NCI-H128 (cell line): ENCODE measurements around the gene ST6GALNAC5.
A peak's percentile ranks its signal among the peaks of the same experiment; 100 is the strongest.
"Not testable (repeated sequence)": the region's sequence is repeated elsewhere in the genome, so short reads cannot be mapped to it uniquely, and the experiment has no call there.

Experiments
- DNase-seq: peaks from one replicate; lab custom pipeline; 2025; ENCODE audit not compliant: unreplicated experiment; lab: John Stamatoyannopoulos, UW

Gene ST6GALNAC5

GRCh38 chr1:76866566-76866965 is 714 bp upstream of the ST6GALNAC5 start:
- DNase-seq = no peak

DNA sequence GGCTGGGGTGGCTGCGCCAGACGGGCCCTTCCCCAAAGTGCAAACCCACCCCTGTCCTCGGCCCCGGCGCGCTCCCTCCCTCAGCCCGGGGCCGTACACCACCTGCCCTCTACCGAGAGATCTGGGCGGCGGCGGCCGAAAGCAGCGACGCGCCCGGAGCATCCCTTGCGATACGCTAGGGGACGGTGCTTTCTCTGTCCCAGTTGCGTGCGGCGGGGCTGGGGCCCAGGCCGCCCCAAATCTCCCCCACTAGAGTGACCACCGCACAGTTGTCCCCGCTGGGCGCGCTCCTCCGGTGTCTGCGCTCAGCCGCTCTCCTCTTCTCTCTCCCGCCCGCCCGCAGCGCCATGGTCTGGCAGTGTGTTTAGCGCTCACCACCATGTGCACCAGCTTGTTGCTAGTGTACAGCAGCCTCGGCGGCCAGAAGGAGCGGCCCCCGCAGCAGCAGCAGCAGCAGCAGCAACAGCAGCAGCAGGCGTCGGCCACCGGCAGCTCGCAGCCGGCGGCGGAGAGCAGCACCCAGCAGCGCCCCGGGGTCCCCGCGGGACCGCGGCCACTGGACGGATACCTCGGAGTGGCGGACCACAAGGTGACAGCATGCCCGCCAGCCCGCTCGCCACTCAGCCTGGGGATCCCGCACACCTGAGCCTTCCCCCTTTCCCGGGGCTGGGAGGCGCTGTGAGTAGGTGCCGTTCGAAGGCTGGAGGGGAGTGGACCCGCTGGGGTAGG is 1.0 kb downstream of the ST6GALNAC5 start:
- peak; percentile 25 for DNase-seq

DNA sequence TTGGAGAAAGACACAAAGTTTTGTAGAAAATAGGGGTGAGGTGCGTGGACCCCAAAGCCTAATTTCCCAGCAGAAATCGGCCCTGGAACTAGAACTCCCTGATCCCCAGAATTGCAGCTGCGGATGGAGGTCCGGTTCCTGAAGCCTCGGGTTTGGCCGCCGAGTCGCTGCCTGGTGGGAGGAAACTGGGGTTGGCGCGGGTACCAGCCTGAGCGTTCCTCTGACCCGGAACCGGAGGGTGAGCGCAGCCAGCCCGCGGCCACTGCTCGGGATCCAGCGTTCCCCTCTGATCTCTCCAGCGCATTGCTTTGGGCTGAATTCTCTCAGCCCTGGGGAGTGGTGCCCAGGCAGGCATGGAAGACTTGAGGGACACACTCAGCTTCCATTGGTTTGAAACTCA is 1.6 kb downstream of the ST6GALNAC5 start:
- DNase-seq = no peak

DNA sequence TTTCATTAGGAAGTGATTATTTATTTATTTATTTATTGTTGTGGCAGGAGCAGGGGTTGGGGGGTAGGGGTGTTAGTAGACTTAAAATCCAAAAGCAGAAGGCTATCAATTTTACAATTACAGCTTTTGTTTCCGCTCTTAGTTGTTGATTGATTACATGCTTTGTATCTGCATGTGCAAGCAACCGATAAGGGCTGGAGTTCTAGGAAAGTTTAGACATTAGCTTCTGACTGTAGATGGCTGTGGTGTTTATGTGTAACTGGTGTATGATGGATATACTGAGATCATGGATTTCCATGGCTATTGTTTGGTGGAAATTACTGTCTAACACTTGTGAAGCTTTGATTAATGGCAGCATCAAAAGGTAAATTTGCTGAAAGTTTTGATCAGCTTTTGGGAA is 2.8 kb downstream of the ST6GALNAC5 start:
- no peak for DNase-seq

- DNase-seq = no peak
Observed at GRCh38 chr1:76871355-76871974, 4.2 kb downstream of the ST6GALNAC5 start.

- no peak for DNase-seq
Observed at GRCh38 chr1:76872944-76873343, 5.7 kb downstream of the ST6GALNAC5 start.

- DNase-seq = no peak
Observed at GRCh38 chr1:76876655-76877395, 9.5 kb downstream of the ST6GALNAC5 start.

GRCh38 chr1:76879014-76879413 is 11.7 kb downstream of the ST6GALNAC5 start:
- DNase-seq = not testable (repeated sequence)

- no peak for DNase-seq
Observed at GRCh38 chr1:76881762-76882161, 14.5 kb downstream of the ST6GALNAC5 start.

DNA sequence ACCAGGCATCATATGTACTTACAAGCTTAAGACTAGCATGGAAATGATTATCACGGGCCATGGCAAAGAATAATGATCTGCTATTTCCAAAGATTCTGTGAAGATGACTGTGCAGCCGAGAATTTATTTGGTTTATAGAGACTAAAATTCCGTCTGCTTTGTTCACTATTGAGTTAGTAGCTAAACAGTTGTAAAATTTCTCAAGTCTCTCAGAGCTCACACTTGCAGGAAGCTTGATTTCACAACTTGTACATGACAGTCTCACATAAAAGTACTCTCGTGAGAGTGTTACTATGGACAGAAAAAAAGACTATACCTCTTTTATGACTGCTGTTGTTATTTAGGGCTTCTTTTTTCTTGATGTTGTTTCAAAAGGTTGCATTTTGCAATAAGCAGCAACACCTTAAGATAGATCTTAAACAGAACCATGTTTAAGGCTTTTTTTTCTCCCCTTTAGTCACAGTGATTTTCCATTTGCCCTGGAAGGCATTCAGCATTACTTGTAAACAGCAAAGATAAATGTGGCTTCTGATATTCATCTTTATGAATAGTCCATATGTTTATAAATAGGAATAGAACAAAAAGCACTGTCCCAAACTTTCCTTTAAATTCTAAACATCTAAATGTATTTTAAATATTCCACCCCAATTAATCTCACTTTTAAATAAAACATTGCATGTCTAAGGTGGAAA is 24.8 kb downstream of the ST6GALNAC5 start:
- no peak for DNase-seq

DNA sequence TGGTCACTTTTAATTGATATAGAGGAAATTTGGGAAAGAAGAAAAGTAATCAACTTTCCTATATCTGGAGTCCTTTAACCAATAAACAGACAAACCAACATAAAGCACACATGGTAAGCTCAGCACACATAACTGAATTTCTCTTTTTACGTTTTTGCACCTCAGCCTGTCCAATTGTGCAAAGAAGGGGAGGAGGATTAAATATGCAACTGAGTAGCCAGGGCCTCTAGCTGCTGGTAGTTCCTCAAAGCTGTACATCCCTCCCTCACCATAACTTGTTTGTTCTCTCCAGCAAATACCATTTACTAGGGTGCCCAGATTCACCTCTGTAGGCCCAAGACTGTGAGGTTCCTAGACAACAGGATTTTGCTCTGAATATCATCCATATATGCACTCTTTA is 25.4 kb downstream of the ST6GALNAC5 start:
- DNase-seq = no peak

DNA sequence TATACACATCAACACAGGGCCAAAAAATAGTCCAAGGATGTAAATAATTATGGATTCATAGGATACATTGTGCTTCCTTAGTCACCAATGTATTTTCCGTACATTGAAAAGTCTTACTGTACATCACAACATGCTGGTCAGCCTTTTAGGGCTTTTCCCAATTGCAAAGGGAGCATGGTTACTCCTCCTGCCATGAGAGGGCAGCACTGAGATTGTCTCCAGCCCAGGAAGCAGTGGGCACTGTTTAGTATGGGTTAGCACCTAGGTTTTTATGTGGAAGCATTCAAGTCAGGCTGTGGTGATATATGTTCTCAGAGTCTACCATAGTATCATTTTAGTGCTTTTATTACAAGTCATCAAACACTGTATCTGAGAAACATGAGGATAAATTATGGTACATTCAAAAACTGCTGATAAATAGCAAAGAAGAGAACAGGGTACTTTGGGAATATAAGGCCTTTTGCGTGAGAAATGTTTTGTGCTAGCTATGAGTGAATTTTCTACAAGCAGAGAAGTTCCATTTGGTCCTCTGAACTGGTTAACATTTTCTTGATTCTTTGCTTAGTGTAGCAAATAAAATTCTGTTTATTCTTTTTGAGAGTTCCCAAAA is 34.0 kb downstream of the ST6GALNAC5 start:
- peak; percentile 5 for DNase-seq

- DNase-seq = no peak
Observed at GRCh38 chr1:76905876-76906595, 38.8 kb downstream of the ST6GALNAC5 start.

GRCh38 chr1:76909311-76909710 is 42.0 kb downstream of the ST6GALNAC5 start:
- no peak for DNase-seq

GRCh38 chr1:76919085-76919484 is 51.8 kb downstream of the ST6GALNAC5 start:
- no peak for DNase-seq

GRCh38 chr1:76921590-76921989 is 54.3 kb downstream of the ST6GALNAC5 start:
- DNase-seq = no peak

DNA sequence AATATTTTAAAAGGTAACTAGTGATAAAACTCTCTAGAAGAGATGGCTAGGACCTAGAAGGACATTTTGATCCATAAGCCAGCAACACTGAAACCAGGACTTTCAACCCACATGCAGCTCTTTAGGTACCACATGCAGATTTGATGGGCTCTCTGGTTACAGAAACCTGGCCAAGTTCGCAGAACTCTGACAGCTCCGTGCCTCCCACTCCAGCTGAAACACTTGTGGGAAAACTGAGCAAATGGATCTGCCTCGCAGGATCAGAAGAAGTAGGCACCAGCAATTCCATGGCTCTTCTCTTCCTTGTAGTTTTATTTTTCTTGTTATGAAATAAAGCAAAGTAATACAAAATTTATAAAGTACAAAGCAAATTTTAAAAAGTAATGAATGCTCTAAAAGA is 58.5 kb downstream of the ST6GALNAC5 start:
- DNase-seq = no peak

GRCh38 chr1:76928522-76928921 is 61.2 kb downstream of the ST6GALNAC5 start:
- DNase-seq = no peak

GRCh38 chr1:76929136-76929535 is 61.9 kb downstream of the ST6GALNAC5 start:
- DNase-seq = no peak
